Type B pancreatic cell (in vitro differentiated cells): ENCODE measurements around the gene SRRM1. TPM values are rescaled to one million over a fixed set of nuclear protein-coding genes. Genes with fewer than 3 reads are reported as not detected.

Experiments
- DNase-seq: peaks from one replicate; pipeline ENCODE4 v3.0.0; 2021; ENCODE audit warnings: mixed read lengths; ENCODE audit not compliant: unreplicated experiment; ENCODE audit errors: extremely low spot score
- H3K27ac Mint-ChIP-seq: 2 replicates; pipeline ENCODE4 v1.8.0; 2021; ENCODE audit warnings: mild to moderate bottlenecking, mixed read lengths
- H3K27me3 Mint-ChIP-seq: 2 replicates; pipeline ENCODE4 v1.8.0; 2021; ENCODE audit warnings: mixed read lengths
- H3K36me3 Mint-ChIP-seq: 2 replicates; pipeline ENCODE4 v1.8.0; 2021; ENCODE audit warnings: mixed read lengths
- H3K4me1 Mint-ChIP-seq: one replicate; pipeline ENCODE4 v1.8.0; 2021; ENCODE audit warnings: mixed read lengths; ENCODE audit not compliant: unreplicated experiment
- H3K4me3 Mint-ChIP-seq: 2 replicates; pipeline ENCODE4 v1.8.0; 2021; ENCODE audit warnings: mild to moderate bottlenecking, mixed read lengths
- H3K9me3 Mint-ChIP-seq: 2 replicates; pipeline ENCODE4 v1.8.0; 2021; ENCODE audit warnings: mixed read lengths
- total RNA-seq: library from RNA; stranded (reverse); gene quantifications from 2 replicates; pipeline ENCODE4 v1.2.1, GENCODE V29; 2021; ENCODE audit warnings: low replicate concordance
- TF ChIP-seq, protein P1 (sequence below): fragments of 200-600 bp; sonication (generic); conservative IDR thresholded peaks from 2 replicates; pipeline ENCODE4 v1.5.0; 2021; ENCODE audit warnings: antibody characterized with exemption, mild to moderate bottlenecking

SRRM1 gene
- total RNA-seq, 1 donor from 2014 or later, result 168 TPM

- Mint-ChIP-seq H3K27ac (no peak overlapping the region), H3K36me3 (no peaks in the 10 kb centered on the region), H3K27me3 (peaks cover 11% of the 10 kb centered on the region), H3K9me3 (no peaks in the 10 kb centered on the region), H3K4me1 (peaks cover 16% of the 10 kb centered on the region), H3K4me3 (no peak overlapping the region)
- no peak for DNase-seq
- TF ChIP-seq, protein P1, sequence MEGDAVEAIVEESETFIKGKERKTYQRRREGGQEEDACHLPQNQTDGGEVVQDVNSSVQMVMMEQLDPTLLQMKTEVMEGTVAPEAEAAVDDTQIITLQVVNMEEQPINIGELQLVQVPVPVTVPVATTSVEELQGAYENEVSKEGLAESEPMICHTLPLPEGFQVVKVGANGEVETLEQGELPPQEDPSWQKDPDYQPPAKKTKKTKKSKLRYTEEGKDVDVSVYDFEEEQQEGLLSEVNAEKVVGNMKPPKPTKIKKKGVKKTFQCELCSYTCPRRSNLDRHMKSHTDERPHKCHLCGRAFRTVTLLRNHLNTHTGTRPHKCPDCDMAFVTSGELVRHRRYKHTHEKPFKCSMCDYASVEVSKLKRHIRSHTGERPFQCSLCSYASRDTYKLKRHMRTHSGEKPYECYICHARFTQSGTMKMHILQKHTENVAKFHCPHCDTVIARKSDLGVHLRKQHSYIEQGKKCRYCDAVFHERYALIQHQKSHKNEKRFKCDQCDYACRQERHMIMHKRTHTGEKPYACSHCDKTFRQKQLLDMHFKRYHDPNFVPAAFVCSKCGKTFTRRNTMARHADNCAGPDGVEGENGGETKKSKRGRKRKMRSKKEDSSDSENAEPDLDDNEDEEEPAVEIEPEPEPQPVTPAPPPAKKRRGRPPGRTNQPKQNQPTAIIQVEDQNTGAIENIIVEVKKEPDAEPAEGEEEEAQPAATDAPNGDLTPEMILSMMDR, result no peak
These were observed 6.3 kb upstream of the SRRM1 start for GRCh38 chr1:24636661-24637357.

DNA sequence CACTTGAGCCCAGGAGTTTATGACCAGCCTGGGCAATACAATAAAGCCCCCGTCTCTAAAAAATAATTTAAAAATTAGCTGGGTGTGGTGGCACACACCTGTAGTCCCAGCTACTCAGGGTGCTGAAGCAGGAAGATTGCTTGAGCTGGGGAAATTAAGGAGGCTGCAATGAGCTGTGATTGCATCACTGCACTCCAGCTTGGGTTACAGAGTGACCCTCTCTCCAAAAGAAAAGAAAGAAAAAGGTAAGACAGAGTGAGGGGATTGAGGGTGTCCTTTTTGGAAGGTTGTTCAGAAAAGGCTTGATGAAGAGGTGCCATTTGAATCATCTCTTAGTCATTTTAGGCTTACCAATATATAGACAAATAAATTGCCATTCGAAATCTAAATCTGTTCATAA, 4.0 kb upstream of the SRRM1 start:
- Mint-ChIP-seq H3K4me3 (peak overlapping the region; percentile 75), H3K36me3 (no peaks in the 10 kb centered on the region), H3K27me3 (peaks cover 11% of the 10 kb centered on the region), H3K4me1 (peaks cover 17% of the 10 kb centered on the region), H3K9me3 (no peaks in the 10 kb centered on the region), H3K27ac (peak overlapping the region; percentile 55)
- DNase-seq, result no peak
- TF ChIP-seq, protein P1, result no peak

- H3K27ac Mint-ChIP-seq, result peak overlapping the region; percentile 55
These were observed 3.2 kb upstream of the SRRM1 start for GRCh38 chr1:24639881-24640280.

DNA sequence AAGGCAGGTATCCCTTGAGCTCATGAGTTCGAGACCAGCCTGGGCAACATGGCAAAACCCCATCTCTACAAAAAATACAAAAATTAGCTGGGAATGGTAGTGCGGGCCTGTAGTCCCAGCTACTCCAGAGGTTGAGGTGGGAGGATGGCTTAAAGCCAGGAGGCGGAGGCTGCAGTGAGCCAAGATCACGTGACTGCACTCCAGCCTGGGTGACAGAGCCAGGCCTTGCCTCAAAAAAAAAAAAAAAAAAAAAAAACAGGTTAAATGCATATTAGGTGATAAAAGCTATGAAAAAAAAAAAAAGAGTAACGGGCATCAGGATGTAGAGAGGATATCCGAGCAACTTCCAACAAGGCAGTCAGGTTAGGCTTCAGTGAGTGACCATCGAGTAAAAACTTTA, 2.8 kb upstream of the SRRM1 start:
- TF ChIP-seq, protein P1, result no peak
- H3K27me3 Mint-ChIP-seq, result peaks cover 8% of the 10 kb centered on the region
- peaks cover 7% of the 10 kb centered on the region for H3K36me3 Mint-ChIP-seq
- H3K9me3 Mint-ChIP-seq, result no peaks in the 10 kb centered on the region
- H3K4me3 Mint-ChIP-seq, result peak overlapping the region; percentile 44
- H3K27ac Mint-ChIP-seq, result peak overlapping the region; percentile 100
- peaks cover 25% of the 10 kb centered on the region for H3K4me1 Mint-ChIP-seq
- no peak for DNase-seq

More at GRCh38 chr1:24639881-24640280, 3.2 kb upstream of the SRRM1 start:
- TF ChIP-seq, protein P1, result no peak
- peak overlapping the region; percentile 75 for H3K4me3 Mint-ChIP-seq
- H3K27me3 Mint-ChIP-seq, result peaks cover 11% of the 10 kb centered on the region
- H3K36me3 Mint-ChIP-seq, result peaks cover 3% of the 10 kb centered on the region
- no peaks in the 10 kb centered on the region for H3K9me3 Mint-ChIP-seq
- DNase-seq, result no peak
- peaks cover 25% of the 10 kb centered on the region for H3K4me1 Mint-ChIP-seq

DNA sequence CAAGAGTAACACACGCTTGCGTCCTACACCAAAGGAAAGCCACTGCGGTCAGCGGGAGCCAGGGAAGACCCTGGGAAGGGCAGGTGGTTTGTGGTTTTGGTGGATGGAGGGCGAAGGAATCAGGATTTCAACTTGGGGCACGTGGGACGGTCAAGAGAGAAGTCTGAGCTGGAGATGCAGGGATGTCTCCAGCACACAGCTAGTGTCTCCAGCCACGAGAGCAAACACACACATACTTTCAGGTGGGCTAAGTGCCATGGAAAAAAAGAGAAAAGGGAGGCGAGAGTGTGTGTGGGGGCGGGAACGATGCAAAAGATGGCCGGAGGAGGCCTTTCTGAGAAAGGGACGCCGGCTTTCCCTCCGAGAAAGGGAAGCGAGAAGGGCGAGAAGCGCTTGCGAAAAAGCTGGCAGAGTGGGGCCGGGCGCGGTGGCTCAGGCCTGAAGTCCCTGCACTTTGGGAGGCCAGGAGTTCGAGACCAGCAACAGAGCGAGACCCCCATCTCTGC, 1.4 kb upstream of the SRRM1 start:
- peaks cover 27% of the 10 kb centered on the region for H3K4me1 Mint-ChIP-seq
- TF ChIP-seq, protein P1, result no peak
- no peak for DNase-seq
- H3K27ac Mint-ChIP-seq, result peak overlapping the region; percentile 100
- no peaks in the 10 kb centered on the region for H3K9me3 Mint-ChIP-seq
- peaks cover 13% of the 10 kb centered on the region for H3K36me3 Mint-ChIP-seq
- H3K4me3 Mint-ChIP-seq, result peak overlapping the region; percentile 99
- peaks cover 5% of the 10 kb centered on the region for H3K27me3 Mint-ChIP-seq
